Measurements from ENCODE around the gene MAP3K15.

- TF ChIP-seq CTCF (IDR thresholded peaks at IDR 0.05) (no peak), EZH2phosphoT487 (IDR thresholded peaks at IDR 0.05) (no peak), EZH2 (IDR thresholded peaks at IDR 0.05) (no peak)
Measured at GRCh38 chrX:19563746-19564145, 48.4 kb upstream of the MAP3K15 start.
